GM21381 (cell line): ENCODE results near the gene SETDB1.

ENCODE experiments used
- ATAC-seq: cut with Tn5 transposase; IDR thresholded peaks from one replicate; pipeline ENCODE4 v1.9.1; 2021; ENCODE audit warnings: mild to moderate bottlenecking, moderate library complexity; ENCODE audit not compliant: unreplicated experiment

Gene SETDB1

DNA sequence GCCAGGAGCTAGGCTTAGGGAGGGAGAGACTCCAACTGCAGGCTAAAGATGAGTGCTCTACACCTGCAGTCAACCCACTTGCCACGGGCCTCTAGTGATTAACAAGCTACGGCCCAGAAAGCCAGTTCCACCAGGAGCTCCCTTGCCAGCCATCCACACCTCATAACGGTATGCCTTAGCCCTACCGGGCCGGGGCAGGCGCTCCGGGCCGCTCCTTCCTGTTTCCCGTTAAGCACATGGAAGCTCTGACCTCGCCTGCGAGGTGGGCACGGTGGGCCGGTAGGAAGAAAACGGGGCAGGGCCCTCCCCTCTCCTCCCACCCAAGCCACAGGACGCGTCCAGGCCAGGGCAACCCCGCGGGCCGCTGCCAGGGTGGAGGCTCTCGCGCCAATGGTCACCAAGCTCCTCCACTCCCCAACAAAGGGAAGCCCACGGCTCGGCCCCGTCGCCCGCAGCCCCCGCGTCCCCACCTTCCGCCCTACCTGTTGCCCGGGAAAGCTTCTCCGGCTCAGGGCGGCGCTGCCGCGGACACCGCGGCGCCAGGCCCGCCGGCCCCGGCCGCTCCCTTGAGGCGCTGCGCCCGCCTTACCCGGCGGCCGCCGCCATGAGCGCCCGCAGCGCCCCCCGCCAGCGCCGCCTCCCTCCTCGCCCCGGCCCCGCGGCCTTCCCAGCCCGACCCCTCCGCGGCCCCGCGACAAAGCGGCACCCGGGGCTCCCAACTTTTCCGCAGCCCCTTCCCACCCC, 47.8 kb downstream of the SETDB1 start:
- ATAC-seq = peak; percentile 46

GRCh38 chr1:150974580-150975478, 48.7 kb downstream of the SETDB1 start, which contains the start of gene CERS2:
Gene CERS2, minus strand, starts transcription at chr1:150974835. Its CDS starts 5,745 bp downstream, at chr1:150969090.
- ATAC-seq = peak; percentile 60

DNA sequence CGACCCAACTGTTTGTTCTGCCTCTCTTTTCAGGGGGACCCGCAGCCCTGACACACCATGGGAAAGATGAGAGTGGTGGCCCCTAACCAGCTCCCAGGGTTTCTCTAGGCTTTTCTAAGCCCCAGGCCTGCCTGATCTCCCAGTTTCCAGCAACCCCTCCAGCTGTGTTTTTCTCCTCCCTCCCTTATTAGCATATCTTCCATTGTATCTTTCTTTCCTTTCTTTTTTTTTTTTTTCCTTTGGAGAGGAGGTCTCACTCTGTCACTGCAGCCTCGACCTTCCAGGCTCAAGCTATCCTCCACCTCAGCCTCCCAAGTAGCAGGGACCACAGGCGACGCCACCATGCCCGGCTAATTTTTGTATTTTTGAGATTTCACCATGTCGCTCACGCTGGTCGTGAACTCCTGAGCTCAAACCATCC, 50.2 kb downstream of the SETDB1 start:
- no peak for ATAC-seq

- ATAC-seq = no peak
These were observed 50.9 kb downstream of the SETDB1 start for GRCh38 chr1:150976879-150977694.

- no peak for ATAC-seq
These were observed 53.2 kb downstream of the SETDB1 start for GRCh38 chr1:150979092-150980056.

DNA sequence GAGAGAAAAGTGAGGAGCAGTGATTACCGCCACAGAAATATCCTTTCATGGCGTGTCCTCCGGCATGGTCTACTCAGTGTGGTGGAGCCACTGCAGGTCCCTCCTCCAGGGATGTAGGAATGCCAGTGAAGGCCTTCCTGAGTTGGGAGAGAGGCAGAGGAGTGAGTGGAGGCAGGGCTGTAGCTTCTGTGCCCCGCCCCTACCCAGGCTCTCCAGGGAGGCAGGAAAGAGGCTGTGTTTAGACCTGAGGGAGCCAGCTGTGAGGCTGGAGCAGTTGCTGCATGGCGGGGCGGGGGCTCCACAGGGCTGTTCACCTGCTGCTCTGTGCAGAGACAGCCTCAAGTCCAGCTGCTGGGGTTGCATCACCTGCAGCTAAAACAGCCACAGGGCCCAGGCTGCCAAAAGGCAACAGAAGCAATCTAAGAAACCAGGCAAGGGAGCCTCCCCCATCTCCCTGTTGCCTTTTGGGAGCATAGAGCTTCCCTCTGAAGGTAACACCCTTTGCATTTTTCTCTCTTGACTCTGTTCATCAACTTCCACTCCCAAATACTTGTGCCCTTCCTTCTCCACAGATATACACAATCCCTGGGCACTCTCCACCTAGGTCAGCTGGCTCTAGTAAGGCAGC, 55.1 kb downstream of the SETDB1 start:
- ATAC-seq = no peak

GRCh38 chr1:150981805-150982712, 55.9 kb downstream of the SETDB1 start, which contains the start of gene ANXA9:
Gene ANXA9, plus strand, starts transcription at chr1:150982292. Its CDS starts 814 bp downstream, at chr1:150983106.
- no peak for ATAC-seq

GRCh38 chr1:150985179-150985825, 59.1 kb downstream of the SETDB1 start:
- no peak for ATAC-seq

GRCh38 chr1:150987924-150988323, 61.8 kb downstream of the SETDB1 start:
- ATAC-seq = no peak

DNA sequence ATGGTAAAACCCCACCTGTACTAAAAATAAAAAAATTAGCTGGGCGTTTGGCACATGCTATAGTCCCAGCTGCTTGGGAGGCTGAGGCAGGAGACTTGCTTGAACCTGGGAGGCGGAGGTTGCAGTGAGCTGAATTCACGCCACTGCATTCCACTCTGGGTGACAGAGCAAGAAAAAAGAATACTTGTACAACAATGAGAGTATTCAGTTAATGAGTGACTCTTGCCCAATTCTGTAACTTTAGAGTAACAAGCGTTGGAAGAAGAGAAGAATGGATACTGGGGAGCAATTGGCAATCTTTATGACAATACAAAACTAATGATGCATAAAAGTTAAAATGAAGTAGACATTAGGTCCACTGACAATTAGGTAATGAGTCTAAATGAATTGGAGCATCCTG, 66.5 kb downstream of the SETDB1 start:
- no peak for ATAC-seq

GRCh38 chr1:150994248-150994647, 68.1 kb downstream of the SETDB1 start:
- no peak for ATAC-seq

- no peak for ATAC-seq
These were observed 69.3 kb downstream of the SETDB1 start for GRCh38 chr1:150995460-150995859.

DNA sequence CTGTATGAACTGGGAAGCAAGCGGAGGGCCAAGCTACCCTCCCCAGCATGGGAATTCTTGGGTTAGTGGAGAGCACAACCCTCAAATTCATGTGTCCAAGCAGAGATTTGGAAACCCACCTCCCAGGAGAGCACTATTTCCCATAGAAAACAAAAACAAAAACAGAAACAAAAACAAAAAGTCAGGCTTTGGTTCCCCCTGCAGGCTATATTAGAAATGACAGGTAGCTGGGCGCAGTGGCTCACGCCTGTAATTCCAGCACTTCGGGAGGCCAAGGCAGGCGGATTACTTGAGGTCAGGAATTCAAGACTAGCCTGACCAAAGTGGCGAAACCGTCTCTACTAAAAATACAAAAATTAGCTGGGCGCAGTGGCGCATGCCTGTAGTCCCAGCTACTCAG, 69.7 kb downstream of the SETDB1 start:
- no peak for ATAC-seq

GRCh38 chr1:150997126-150997872, 71.1 kb downstream of the SETDB1 start:
- ATAC-seq = no peak

- no peak for ATAC-seq
These were observed 71.8 kb downstream of the SETDB1 start for GRCh38 chr1:150997949-150998348.

DNA sequence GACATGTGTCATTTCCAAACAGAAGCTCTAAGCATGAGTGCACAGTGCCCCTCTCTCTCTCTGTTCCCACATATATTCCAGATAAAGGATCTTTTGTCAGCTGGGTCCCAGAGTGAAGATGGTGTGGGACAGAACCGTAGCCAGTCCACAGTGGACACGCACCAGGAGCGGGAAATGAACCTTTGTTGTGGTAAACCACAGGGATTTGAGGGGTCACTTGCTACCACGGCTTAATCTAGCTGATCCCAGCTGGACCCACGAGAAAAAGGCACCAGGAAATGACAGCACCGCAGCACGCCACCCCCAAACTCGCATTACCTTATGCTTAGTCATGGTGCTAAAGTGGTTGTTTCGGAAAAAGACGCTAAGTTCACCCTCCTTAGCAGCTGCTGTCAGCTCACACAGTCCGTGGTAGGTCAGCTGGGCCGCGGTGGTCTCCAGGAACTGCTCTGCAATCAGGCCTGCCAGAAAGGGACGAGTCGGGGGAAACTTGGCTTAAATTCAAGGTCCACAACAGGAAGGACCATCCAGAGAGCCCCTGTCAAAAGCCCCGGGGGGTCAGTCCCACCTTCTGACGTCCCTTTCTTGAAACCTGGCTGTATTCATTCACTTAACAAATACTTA, 73.0 kb downstream of the SETDB1 start:
- ATAC-seq = no peak

- ATAC-seq = no peak
These were observed 73.8 kb downstream of the SETDB1 start for GRCh38 chr1:150999926-151000325.
